SKM-1 treated with dmso at 0.1 percent for 144 hours (cell line): Measurements from ENCODE around the gene RETSAT.
A peak's percentile ranks its signal among the peaks of the same experiment; 100 is the strongest.
"Not testable (repeated sequence)": the region's sequence is repeated elsewhere in the genome, so short reads cannot be mapped to it uniquely, and the experiment has no call there.

Experiments
- DNase-seq: peaks from one replicate; lab custom pipeline; 2025; ENCODE audit not compliant: unreplicated experiment; lab: John Stamatoyannopoulos, UW

Gene RETSAT

DNA sequence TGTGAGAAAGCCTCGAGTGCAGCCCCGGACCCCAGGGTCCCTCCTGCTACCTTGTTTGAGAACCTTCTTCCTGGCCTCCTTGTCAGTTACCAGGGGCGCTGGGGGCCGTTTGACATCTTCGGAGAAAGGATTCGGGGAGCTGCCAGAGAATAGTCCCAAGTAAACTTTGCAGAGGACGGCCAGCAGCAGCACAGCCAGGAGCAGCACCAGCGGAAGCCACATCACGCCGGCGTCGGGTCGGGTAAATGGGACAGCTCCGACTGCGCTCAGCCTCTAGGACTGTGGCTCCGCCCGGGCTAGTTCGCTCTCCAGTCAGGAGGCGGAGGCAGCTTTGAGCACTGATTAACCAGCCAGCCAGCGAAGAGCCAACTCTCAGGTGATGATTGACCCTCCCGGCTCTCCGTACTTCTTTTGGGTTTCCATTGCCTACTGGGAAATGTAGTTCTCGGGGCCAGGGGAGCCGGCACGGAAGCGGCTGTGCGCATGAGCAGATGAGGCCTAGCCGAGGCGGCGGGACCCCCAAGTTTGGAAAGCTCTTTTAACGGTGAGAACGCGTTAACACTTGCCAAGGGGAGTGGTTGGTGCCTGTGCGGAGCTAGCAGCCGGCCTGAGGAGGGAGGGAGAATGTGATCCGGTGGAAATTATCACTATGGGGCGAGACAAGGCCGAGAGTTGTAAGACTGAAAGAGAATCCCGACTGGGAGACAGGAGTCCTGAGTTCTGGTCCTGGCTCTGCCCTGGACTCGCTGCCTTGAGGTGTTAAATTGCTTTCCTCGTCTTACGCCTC lies at the start of gene RETSAT, which contains the start of gene ELMOD3:
RETSAT (minus strand) TSS at position 243 of the 787 bp plus-strand sequence; CDS start at position 222, 21 bp downstream.
ELMOD3 (plus strand) TSS at position 484 of the 787 bp plus-strand sequence. CDS start 2,430 bp downstream, outside the sequence.
- peak; percentile 100 for DNase-seq

GRCh38 chr2:85401844-85402243 lies 47.5 kb upstream of the RETSAT start:
- peak; percentile 95 for DNase-seq

DNA sequence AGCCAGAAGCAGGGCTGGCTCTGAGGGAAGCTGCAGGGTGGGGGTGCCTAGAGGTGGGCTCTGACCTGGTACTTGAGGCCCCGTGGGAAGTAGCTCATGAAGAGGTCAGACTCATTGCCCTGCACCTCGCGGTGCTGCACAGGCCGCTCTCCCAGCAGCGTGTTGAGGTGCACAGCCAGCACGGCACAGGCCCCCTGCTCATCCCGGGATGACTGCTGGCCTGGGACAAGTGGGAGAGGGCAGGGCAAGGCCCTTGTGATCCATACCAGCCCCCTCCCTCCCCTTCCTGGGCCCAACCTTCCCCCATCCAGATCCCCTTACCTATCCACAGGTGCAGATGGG lies 47.1 kb upstream of the RETSAT start:
- DNase-seq: no peak

GRCh38 chr2:85400541-85401463 lies 46.5 kb upstream of the RETSAT start:
- DNase-seq: no peak

GRCh38 chr2:85400023-85400422 lies 45.7 kb upstream of the RETSAT start:
- DNase-seq: no peak

- no peak for DNase-seq
These were observed 44.8 kb upstream of the RETSAT start for GRCh38 chr2:85399183-85399455.

DNA sequence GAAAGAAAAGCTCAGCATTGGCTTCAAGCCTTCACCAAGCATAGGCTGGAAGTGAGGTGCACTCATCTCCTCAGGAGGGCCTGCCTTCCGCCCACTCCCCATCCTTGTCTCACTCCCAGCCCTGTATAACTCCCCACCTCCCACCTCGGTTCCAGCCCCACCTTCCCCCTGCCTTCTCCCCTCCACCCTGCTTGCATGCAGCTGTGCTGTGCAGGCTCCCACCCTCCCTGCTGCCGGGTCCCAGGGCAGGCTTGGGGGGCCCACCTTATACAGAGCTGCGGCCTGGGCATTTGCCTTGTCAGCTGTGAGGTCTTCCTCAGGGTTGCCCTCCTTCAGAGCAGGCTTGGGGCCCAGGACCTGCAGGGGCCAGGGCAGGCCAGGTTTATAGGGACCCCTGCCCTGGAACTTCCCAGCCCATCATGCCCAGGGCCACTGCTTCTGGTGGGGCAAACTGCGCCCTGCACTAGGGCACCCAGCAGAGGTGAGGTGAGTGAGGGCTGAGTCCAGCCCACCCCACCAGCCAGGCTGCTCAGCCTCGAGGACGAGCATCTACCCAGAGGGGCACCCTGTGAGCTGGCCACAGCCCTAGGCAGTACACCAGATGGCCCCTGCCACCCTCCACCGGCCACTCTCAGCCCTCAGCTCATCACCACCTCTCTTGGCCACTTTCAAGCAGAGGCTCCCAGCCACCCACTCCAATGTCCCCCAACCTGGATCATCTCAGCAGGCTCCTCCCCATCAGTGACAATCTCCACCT lies 44.3 kb upstream of the RETSAT start:
- no peak for DNase-seq

DNA sequence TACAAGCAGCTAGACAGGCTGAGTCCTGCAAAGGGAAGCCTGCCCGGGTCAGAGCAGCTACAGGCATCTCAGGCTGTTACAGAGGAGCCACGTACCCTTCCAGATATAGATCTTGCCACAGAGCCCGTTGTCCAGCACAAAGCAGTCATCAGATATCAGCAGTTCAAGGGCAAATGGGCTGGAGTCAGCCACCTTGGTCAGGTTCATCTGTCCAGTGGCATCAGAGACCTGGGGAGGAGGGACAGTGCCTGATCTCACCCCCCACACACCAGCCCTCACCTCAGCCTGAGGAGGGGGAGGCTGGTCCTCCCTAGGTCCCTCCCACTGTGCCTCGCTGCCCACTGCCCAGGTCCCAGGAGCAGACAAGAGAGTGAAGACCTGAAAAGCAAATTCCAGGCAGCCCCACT lies 43.6 kb upstream of the RETSAT start:
- DNase-seq: no peak

DNA sequence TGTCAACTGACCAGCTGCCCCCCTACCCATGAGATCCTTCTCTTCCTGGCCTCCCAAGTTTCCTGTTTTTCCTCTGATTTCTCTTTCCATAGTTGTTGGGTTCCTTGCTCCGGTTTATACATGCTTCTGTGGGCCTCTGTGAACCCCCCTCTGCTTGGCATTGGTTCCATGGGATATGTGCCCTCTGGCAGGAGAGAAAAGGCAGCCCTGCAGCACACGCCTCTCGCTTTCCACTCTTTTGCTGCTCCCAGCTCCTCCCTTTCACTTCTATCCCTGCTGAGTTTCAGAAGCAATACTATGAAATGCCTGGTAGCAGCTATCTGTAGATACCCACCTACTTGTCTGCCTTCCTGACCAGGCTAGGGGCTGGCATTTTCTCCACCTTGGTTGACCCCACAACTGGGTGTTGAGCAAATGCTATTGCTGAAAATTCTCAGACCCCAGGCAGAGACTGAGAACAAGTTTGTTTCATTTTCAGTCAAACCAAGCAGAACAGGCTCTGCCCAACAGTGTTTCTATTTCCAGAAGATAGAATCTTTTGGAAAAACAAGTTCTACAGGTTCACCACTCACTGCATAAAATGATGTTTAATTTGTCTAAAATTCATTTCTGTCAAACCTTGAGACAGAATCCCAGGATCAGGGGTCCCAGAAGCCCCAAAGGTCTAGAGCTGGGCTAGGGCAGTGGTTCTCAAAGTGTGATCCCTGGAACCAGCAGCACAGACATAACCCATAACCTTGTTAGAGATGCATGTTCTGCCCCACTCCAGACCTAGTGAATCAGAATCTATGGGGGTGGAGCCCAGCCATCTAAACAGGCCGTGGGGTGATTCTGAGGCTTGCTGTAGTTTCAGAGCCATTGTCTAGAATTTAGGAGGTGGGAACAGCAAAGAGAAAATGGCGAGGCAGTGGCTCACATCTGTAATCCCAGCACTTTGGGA lies 42.5 kb upstream of the RETSAT start:
- DNase-seq: no peak

DNA sequence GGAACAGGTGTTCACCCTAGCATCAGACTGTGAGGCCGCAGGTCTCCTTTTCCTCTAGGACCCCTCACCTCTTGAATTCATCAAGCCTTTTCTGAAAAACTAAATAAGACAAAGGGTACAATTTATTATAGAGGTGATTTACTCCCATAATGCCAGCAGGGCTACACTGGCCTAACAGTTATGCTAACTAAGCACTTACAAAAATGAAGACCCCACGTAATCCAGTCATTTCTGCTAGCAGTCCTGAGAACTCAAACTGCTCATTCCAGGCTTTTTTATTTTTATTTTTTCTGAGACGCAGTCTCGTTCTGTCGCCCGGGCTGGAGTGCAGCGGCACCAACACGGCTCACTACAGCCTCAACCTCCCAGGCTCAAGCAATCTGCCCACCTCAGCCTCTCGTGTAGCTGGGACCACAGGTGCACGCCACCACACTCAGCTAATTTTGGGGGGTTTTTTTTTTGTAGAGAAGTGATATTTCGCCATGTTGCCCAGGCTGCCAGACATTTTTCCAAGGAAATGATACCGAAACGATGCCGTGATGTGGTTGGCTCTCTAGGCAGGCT lies 41.7 kb upstream of the RETSAT start:
- DNase-seq: no peak

GRCh38 chr2:85394976-85395375 lies 40.6 kb upstream of the RETSAT start:
- DNase-seq: no peak

GRCh38 chr2:85394261-85394681 lies 39.9 kb upstream of the RETSAT start:
- DNase-seq: no peak

- no peak for DNase-seq
These were observed 39.5 kb upstream of the RETSAT start for GRCh38 chr2:85393836-85394235.

DNA sequence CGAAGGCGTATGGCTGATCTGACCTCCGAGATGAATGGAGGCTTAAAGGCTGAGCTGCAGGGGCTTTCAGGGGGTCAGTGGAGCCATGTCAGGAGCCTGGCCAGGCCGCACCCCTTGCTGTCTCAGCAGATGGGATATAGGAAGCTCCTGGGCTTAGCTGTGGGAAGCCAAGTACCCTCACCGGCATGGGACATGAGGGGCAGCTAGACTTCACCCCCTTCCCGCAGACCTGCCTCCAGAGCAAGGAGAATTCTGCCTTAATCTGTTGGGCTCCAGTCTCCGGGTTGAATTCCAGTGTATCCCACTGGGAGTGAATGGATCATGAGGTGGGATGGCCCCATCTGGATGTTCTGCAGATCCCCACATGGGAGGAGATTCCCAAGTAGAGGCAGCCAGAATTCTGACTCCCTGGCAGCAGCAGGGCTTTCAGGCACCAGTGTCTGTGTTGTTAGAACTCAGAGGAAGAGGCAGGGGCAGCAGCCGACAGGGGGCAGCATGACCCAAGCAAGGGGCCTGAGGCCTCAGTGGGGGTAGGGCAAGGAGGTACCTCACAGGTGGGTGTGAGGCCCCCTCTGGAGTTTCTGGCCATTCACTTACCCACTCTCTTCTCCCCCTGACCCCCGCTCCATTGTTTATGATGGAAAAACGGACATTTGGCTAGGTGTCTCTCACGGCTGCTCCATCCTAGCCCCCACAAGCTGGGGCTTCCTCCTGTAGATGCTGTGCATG lies 36.8 kb upstream of the RETSAT start:
- DNase-seq: peak; percentile 43

DNA sequence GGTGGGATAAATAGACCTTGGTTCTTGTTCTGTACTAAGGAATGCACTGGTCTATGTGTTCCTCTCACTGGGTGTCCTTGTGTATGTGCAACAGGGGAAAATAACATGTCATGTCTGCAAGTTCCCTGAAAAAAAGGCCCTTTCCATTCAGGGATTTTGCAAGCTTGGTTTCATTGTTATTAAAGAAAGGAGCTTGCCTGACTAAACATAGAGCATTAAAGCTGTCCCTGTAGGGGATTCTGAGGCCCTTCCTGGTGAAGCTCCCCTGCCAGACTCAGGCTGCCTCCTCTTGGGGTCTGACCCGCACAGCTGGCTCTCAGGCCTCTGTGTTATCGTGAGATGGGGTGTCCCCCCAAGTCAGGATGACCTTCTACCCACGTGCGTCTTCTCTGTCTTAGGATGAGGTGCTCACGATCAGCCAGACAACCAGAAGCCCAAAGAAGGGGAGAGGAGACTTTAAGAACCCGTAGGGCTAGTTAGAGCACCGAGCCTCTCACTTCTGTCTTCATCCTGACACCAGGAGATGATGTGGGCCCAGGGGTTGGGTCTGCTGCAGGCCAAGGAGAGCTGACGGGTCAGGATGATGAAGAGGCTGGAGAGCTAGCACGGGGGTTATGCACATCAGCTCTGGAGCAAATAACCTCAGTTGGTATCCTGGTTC lies 34.7 kb upstream of the RETSAT start:
- DNase-seq: no peak

GRCh38 chr2:85387754-85388153 lies 33.4 kb upstream of the RETSAT start:
- DNase-seq: no peak

DNA sequence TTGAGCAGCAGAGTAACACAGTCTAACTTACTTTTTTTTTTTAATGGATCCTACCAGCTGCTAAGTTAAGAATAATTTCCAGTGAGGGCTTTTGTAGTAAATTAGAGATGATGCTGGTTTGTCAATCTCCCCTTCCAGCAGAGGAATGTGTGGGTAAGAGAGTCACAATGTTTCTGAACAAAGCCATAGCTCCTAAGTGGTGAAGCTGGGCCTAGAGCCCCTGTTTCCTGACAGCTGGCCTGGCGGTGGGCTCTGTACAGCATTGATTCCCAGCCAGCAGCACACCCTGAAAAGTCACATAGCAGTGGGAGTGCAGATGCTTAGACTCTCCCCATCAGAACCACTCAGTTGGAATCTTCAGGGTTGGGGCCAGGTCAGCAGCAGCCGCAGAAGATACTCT lies 31.4 kb upstream of the RETSAT start:
- DNase-seq: no peak

DNA sequence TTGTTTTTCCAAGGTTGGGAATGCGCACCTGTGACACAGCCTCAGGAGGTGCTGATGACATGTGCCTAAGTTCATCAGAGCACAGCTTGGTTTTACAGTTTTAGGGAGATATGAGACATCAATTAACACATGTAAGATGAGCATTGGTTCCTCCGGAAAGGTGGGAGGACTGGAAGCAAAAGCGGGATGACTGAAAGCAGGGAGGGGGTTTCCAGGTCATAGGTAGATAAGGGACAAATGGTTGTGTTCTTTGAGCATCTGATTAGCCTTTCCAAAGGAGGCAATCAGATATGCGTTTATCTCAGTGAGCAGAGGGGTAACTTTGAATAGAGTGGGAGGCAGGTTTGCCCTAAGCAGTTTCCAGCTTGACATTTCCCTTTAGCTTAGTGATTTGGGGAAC lies 29.5 kb upstream of the RETSAT start:
- no peak for DNase-seq

DNA sequence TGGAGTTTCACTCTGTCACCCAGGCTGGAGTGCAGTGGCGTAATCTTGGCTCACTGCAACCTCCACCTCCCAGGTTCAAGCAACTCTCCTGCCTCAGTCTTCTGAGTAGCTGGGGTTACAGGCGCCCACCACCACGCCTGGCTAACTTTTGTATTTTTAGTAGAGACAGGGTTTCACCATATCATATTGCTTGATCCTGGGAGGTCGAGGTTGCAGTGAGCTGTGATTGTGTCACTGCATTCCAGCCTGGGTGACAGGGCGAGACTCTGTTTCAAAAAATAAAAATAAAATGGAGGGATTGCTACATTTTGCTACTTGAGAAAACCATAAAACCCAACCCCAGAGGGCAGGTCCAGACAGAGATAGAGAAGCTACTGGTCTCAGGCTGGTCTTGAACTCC lies 28.8 kb upstream of the RETSAT start:
- not testable (repeated sequence) for DNase-seq
